HG03460 (cell line): ENCODE results near the gene SPTSSA.
A peak's percentile ranks its signal among the peaks of the same experiment; 100 is the strongest.
"Not testable (repeated sequence)": the region's sequence is repeated elsewhere in the genome, so short reads cannot be mapped to it uniquely, and the experiment has no call there.

Experiments
- ATAC-seq: cut with Tn5 transposase; IDR thresholded peaks from one replicate; pipeline ENCODE4 v1.9.1; 2021; ENCODE audit not compliant: unreplicated experiment

The SPTSSA gene

GRCh38 chr14:34462132-34462893 lies at the start of gene SPTSSA:
SPTSSA (minus strand) TSS chr14:34462240; CDS start chr14:34462207, 33 bp downstream.
- ATAC-seq: peak; percentile 86

DNA sequence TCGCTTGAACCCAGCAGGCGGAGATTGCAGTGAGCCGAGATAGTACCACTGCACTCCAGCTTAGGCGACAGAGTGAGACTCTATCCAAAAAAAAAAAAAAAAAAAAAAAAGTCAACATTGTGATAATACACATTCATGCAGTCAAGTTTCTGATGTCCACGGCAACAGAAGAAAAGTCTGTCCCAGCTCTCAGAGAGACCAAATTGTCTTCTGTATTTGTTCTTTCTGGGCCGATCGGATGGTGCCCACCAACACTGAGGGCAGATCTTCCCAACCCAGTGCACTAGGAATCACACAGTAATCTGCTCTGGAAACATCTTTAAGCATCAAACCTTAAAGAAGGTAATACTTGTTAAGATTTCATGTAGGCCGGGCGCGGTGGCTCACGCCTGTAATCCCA lies 45.8 kb upstream of the SPTSSA start:
- ATAC-seq: no peak

- no peak for ATAC-seq
These were observed 45.4 kb upstream of the SPTSSA start for GRCh38 chr14:34507459-34507858.

DNA sequence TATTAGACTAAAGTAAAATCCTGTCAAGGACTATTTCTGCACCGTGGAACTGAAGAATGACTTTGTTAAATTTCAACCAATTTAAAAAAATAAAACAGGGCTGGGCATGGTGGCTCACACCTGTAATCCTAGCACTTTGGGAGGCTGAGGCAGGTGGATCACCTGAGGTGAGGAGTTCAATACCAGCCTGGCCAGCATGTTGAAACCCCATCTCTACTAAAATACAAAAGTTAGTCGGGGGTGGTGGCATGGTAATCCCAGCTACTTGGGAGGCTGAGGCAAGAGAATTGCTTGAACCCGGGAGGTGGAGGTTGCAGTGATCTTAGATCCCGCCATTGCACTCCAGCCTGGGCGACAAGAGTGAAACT lies 43.1 kb upstream of the SPTSSA start:
- ATAC-seq: not testable (repeated sequence)

DNA sequence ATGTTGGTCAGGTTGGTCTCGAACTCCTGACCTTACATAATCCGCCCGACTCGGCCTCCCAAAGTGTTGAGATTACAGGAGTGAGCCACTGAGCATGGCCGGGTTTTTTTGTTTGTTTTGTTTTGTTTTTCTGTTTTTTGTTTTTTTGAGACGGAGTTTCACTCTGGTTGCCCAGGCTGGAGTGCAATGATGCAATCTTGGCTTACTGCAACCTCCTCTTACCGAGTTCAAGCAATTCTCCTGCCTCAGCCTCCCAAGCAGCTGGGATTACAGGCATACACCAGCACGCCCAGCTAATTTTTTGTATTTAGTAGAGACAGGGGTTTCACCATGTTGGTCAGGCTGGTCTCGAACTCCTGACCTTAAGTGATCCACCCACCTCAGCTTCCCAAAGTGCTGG lies 42.0 kb upstream of the SPTSSA start:
- ATAC-seq: not testable (repeated sequence)

- no peak for ATAC-seq
These were observed 40.6 kb upstream of the SPTSSA start for GRCh38 chr14:34502545-34503225.

DNA sequence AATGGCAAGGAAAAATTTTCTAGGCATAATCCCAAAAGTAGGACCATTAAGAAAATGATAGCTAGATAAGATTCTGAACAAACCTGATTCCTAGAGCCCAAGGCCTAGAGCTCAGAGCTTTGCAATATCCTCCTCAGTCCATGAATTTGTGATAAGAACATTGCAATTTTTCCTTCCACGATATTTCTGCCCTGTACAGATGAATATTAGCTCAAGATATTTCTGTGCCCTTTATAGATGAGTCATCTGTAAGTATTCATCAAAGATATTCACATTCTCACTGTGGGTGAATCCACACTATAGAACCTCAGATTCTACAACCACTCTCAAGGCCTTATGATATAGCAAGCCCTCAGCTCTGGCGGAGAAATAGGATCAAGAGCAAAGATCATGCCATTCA lies 40.0 kb upstream of the SPTSSA start:
- no peak for ATAC-seq

DNA sequence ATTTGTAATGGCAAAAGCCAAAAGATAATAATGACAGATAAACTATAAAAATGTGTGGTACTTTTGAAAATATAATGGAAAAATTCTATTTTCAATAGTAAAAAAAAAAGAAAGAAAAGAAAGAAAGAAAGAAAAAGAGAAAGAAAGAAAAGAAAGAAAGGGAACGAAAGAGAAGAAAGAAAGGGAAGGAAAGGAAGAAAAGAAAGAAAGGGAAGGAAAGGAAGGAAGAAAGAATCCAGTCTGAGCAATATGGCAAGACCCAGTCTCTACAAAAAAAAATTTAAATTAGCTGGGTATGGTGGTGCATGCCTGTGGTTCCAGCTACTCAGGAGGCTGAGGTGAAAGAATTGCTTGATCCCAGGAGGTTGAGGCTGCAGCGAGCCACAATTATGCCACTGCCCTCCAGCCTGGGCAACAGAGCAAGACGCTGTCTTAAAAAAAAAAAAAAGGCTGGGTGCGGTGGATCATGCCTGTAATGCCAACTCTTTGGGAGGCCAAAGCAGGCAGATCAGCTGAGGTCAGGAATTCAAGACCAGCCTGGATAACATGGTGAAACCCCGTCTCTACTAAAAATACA lies 39.1 kb upstream of the SPTSSA start:
- no peak for ATAC-seq

- ATAC-seq: no peak
These were observed 36.8 kb upstream of the SPTSSA start for GRCh38 chr14:34498684-34499412.

DNA sequence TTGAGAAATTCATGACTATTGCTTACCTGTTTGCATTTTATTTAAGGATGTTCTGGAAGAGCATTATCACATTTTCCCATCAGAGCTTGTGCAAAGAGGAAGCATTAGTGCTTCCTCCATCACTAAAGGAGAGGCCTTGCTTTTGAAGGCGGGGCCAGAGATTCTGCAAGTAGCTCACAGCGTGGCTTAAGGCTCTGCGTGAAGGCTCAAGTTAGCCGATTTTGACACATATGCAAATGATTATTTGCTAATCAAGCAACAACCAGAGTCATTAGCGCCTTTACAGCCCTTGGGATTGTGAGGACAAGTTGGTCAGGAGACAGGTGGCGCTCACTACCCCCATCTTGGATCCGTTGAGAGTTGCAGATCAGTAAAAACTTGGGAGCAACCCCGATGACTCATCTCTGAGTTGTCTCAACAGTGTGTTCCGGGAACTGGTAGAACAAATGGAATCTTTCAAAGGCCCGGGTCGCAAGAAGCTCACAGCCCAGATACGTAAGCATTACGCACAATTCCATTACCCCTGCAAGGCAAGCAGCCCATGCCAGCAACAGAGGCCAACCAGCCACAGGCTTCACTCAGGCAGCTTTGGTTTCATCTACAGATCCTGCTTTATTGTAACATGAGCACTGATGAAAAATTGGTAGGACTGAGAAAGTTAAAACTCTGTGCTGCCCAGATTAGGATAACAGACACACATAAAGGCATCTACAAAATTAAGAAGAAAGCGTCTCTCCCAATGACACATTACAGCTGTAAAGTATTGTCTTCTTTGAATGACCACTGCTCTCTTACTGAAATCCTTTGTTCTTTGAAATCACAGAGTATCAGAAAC lies 34.9 kb upstream of the SPTSSA start:
- no peak for ATAC-seq

DNA sequence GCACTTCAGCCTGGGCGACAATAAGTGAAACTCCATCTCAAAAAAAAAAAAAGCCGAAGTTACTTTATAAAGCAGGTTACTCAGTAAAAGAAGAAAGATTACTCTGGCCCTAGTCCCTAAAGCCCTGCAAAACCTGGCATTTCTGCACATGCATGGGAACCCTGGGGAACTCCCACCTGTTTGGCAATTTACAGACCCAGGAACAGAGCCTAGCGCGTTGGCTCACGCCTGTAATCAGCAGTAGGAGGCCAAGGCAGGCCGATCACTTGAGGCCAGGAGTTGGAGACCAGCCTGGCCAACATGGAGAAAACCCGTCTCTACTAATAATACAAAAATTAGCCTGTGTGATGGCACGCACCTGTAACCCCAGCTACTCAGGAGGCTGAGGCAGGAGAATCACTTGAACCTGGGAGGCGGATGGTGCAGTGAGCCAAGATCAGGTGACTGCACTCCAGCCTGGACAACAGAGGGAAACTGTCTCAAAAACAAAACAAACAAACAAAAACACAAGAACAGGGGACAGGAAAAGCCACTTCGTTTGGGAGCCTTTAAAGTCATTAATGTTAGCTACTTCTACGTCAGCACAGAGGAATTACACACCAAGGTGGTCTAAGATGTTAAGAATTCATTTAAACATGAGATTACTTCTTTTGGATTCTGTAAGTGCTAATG lies 34.1 kb upstream of the SPTSSA start:
- no peak for ATAC-seq

GRCh38 chr14:34489324-34489723 lies 27.3 kb upstream of the SPTSSA start:
- ATAC-seq: no peak

DNA sequence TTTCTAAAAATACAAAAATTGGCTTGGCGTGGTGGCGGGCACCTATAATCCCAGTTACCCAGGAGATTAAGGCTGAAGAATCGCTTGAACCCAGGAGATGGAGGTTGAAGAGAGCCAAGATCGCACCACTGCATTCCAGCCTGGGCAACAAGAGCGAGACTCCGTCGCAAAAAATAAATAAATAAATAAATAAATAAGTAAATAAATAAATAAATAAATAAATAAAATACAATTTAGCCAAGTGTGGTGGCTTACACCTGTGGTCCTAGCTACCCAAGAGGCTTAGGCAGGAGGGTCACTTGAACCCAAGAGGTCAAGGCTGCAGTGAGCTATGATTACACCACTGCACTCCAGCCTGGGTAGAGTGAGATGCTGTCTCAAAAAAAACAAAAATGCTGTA lies 26.5 kb upstream of the SPTSSA start:
- ATAC-seq: no peak

DNA sequence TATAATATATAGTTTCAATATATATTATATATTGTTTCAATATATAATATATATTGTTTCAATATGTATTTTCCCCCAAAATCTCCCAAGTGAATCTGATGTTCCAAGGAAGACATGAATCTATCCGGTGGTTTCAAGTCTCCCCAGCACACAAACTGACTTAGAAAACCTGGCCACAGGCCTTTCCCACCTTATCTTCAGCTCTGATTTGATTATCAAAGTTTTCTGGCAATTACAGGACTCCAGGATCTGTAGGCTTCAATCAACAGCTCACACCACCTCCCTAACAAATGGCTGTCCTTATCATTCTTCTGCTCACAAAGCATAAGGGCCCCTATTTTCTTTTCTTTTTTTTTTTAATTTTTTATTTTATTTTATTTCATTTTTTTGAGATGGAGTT lies 22.7 kb upstream of the SPTSSA start:
- ATAC-seq: no peak

DNA sequence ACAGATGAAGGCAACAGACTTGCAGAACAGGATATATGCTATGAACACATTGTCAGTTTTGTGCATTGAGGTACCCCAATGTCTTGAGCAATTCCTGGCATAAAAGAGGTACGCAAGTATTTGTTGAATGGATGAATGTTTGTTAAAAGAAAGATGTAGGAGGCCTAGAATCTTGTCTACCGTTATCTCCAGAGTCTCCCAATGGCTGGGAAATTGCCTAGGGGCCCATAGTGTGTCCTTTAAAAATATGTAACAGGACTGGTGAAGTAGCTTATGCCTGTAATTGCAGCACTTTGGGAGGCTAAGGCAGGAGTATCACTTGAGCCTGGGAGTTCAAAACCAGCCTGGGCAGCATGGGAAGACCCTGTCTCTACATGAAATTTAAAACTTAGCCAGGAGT lies 20.4 kb upstream of the SPTSSA start:
- no peak for ATAC-seq

DNA sequence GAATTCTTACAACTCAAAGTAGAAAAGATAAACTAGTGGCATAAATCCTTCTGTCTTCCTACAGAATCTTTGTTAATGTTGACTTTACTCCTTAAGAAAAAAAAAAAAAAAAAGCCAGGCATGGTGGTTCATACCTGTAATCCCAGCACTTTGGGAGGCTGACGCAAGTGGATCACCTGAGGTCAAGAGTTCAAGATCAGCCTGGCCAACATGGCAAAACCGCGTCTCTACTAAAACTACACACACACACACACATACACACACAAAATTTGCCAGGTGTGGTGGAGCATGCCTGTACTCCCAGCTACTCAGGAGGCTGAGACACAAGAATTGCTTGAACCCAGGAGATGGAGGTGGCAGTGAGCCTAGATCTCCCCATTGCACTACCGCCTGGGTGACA lies 17.7 kb upstream of the SPTSSA start:
- ATAC-seq: no peak

DNA sequence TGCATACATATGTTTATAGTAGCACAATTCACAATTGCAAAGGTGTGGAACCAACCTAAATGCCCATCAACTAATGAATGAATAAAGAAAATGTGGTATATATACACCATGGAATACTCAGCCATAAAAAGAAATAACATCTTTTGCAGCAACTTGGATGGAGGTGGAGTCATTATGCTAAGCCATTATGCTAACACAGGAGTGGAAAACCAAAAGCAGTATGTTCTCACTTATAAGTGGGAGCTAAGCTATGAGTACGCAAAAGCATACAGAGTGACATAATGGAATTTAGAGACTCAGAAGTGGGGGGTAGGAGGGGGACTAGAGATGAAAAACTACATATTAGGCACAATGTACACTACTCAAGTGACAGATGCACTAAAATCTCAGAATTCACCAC lies 16.2 kb upstream of the SPTSSA start:
- ATAC-seq: no peak

DNA sequence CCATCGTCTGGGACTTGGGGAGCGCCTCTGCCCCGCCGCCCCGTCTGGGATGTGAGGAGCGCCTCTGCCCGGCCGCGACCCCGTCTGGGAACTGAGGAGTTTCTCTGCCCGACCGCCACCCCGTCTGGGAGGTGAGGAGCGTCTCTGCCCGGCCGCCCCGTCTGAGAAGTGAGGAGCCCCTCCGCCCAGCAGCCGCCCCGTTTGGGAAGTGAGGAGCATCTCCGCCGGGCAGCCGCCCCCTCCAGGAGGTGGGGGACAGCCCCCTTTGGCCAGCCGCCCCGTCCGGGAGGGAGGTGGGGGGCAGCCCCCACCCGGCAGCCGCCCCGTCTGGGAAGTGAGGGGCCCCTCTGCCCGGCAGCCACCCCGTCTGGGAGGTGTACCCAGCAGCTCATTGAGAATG lies 14.0 kb upstream of the SPTSSA start:
- not testable (repeated sequence) for ATAC-seq

DNA sequence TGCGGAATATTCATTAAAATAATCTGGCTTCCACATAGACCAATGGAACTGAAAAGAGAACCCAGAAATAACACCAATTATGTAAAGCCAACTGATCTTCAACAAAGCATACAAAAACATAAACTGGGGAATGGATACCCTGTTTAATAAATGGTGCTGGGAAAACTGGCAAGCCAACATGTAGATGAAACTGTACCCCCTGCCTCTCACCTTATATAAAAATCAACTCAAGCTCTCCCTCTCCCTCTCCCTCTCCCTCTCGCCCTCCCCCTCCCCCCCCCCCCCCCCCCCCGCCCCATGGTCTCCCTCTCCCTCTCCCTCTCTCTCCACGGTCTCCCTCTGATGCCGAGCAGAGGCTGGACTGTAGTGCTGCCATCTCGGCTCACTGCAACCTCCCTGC lies 13.1 kb upstream of the SPTSSA start:
- no peak for ATAC-seq

DNA sequence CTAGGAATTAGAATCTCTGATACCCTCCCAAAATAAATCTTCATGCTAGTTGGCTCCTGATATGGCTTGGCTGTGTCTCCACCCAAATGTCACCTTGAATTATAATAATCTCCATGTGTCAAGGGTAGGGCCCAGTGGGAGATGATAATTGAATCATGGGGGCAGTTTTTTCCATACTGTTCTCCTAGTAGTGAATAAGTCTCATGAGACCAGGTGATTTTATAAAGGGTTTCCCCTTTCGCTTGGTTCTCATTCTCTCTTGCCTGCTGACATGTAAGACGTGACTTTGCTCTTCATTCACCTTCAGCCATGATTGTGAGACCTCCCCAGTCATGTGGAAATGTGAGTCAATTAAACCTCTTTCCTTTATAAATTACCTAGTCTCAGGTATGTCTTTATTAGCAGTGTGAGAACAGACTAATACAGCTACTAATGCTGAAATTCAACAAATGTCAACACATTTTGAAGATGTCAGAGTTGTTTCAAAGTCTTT lies 12.2 kb upstream of the SPTSSA start:
- no peak for ATAC-seq
